Trophoblast cell (in vitro differentiated cells and primary cell): ENCODE measurements around the gene ZFP82.

ENCODE experiments used
- DNase-seq, 2 donors: peaks; one replicate each; pipeline ENCODE4 v3.0.0-alpha.2; 2016
- H2AFZ ChIP-seq: 2 replicates; pipeline ENCODE4 v1.6.1; 2013; ENCODE audit warnings: low read length, moderate library complexity, mild to moderate bottlenecking; ENCODE audit not compliant: insufficient read depth, poor library complexity
- H2AK5ac ChIP-seq: 2 replicates; pipeline ENCODE4 v1.6.1; 2013; ENCODE audit warnings: mild to moderate bottlenecking, low read length
- H2BK120ac ChIP-seq: 2 replicates; pipeline ENCODE4 v1.6.1; 2013; ENCODE audit warnings: low read length, mild to moderate bottlenecking, moderate library complexity; ENCODE audit not compliant: insufficient read depth, poor library complexity
- H2BK12ac ChIP-seq: 2 replicates; pipeline ENCODE4 v1.6.1; 2013; ENCODE audit warnings: mild to moderate bottlenecking, low read length, moderate library complexity
- H2BK5ac ChIP-seq: 2 replicates; pipeline ENCODE4 v1.6.1; 2013; ENCODE audit warnings: low read length, low read depth, moderate library complexity, mild to moderate bottlenecking; ENCODE audit not compliant: poor library complexity
- H3K14ac ChIP-seq: 2 replicates; pipeline ENCODE4 v1.6.1; 2013; ENCODE audit warnings: mild to moderate bottlenecking, low read length
- H3K18ac ChIP-seq: 2 replicates; pipeline ENCODE4 v1.6.1; 2013; ENCODE audit warnings: mild to moderate bottlenecking, low read length
- H3K23ac ChIP-seq: 2 replicates; pipeline ENCODE4 v1.6.1; 2013; ENCODE audit warnings: low read length
- H3K27ac ChIP-seq: 2 replicates; pipeline ENCODE4 v1.5.1; 2013; ENCODE audit warnings: low read depth, mild to moderate bottlenecking, inconsistent platforms, low read length, moderate library complexity
- H3K27me3 ChIP-seq: 2 replicates; pipeline ENCODE4 v1.6.1; 2013; ENCODE audit warnings: inconsistent platforms, mild to moderate bottlenecking, low read length, moderate library complexity; ENCODE audit not compliant: insufficient read depth
- H3K36me3 ChIP-seq, 2 experiments: 1 replicate in 1 of 2; 2 replicates in 1 of 2; pipeline ENCODE4 v1.6.1; 2013; ENCODE audit warnings: low read length in 2 of 2, mild to moderate bottlenecking in 2 of 2, moderate library complexity in 1 of 2; ENCODE audit not compliant: insufficient read depth in 2 of 2, control insufficient read depth in 1 of 2
- H3K4ac ChIP-seq: 2 replicates; pipeline ENCODE4 v1.6.1; 2013; ENCODE audit warnings: low read depth, mild to moderate bottlenecking, low read length, moderate library complexity
- H3K4me1 ChIP-seq, 2 experiments: 1 replicate in 1 of 2; 2 replicates in 1 of 2; pipeline ENCODE4 v1.6.1; 2013; ENCODE audit warnings: low read length in 2 of 2, mild to moderate bottlenecking in 2 of 2, moderate library complexity in 1 of 2; ENCODE audit not compliant: insufficient read depth in 2 of 2, control insufficient read depth in 1 of 2
- H3K4me2 ChIP-seq: 2 replicates; pipeline ENCODE4 v1.6.1; 2013; ENCODE audit warnings: inconsistent platforms, mild to moderate bottlenecking, low read length, moderate library complexity
- H3K4me3 ChIP-seq: 2 replicates; pipeline ENCODE4 v1.5.1; 2013; ENCODE audit warnings: mild to moderate bottlenecking, low read depth, low read length, inconsistent platforms
- H3K79me1 ChIP-seq: one replicate; pipeline ENCODE4 v1.6.1; 2013; ENCODE audit warnings: low read length
- H3K79me2 ChIP-seq: 2 replicates; pipeline ENCODE4 v1.6.1; 2013; ENCODE audit warnings: low read length, mild to moderate bottlenecking; ENCODE audit not compliant: control insufficient read depth, insufficient read depth, poor library complexity
- H3K9ac ChIP-seq: 2 replicates; pipeline ENCODE4 v1.6.1; 2013; ENCODE audit warnings: mild to moderate bottlenecking, low read length
- H3K9me3 ChIP-seq: 2 replicates; pipeline ENCODE4 v1.6.1; 2013; ENCODE audit warnings: low read depth, mild to moderate bottlenecking, control low read depth, inconsistent platforms, low read length; ENCODE audit not compliant: insufficient read depth
- H4K12ac ChIP-seq: 2 replicates; pipeline ENCODE4 v1.6.1; 2013; ENCODE audit warnings: low read depth, mild to moderate bottlenecking, low read length, moderate library complexity
- H4K8ac ChIP-seq: 2 replicates; pipeline ENCODE4 v1.6.1; 2013; ENCODE audit warnings: low read depth, mild to moderate bottlenecking, low read length, moderate library complexity
- H4K91ac ChIP-seq: one replicate; pipeline ENCODE4 v1.6.1; 2013; ENCODE audit warnings: low read depth, mild to moderate bottlenecking, low read length, moderate library complexity
- WGBS: extraction: QIAGEN DNeasy Blood & Tissue Kit; methylation state at CpG from one replicate; pipeline ENCODE4 v1.1.7; 2013; ENCODE audit warnings: missing lambda C conversion rate; ENCODE audit not compliant: insufficient read length, insufficient coverage; ENCODE audit errors: extremely low coverage; 5-methylcytosine and 5-hydroxymethylcytosine counted together

The ZFP82 gene

GRCh38 chr19:36371886-36372285 is 46.6 kb downstream of the ZFP82 start:
- Histone ChIP-seq H3K9me3 (no peaks in the 10 kb centered on the region), H3K27ac (no peak overlapping the region), H4K91ac (no peak overlapping the region), H2BK120ac (no peak overlapping the region), H2AFZ (no peak overlapping the region), H3K14ac (no peak overlapping the region), H3K9ac (no peak overlapping the region), H3K79me2 (no peaks in the 10 kb centered on the region), H3K36me3 (peaks cover 1 to 3% of the 10 kb centered on the region in 2 experiments), H4K12ac (no peak overlapping the region), H3K18ac (no peak overlapping the region), H2AK5ac (no peak overlapping the region), H3K4ac (no peak overlapping the region), H3K4me3 (no peak overlapping the region), H4K8ac (no peak overlapping the region), H3K4me1 (no peaks in the 10 kb centered on the region), H2BK12ac (no peak overlapping the region), H3K4me2 (no peak overlapping the region), H3K79me1 (no peaks in the 10 kb centered on the region), H3K27me3 (no peaks in the 10 kb centered on the region), H2BK5ac (no peak overlapping the region), H3K23ac (no peak overlapping the region)
- no peak for DNase-seq

- H2AFZ ChIP-seq = no peak overlapping the region
- no peak for DNase-seq
- H3K36me3 ChIP-seq = peaks cover 9 to 13% of the 10 kb centered on the region in 2 experiments
- peaks cover 1% of the 10 kb centered on the region for H3K9me3 ChIP-seq
- no peak overlapping the region for H3K4me2 ChIP-seq
- H3K79me1 ChIP-seq = no peaks in the 10 kb centered on the region
- H3K27me3 ChIP-seq = no peaks in the 10 kb centered on the region
- no peak overlapping the region for H3K23ac ChIP-seq
- no peaks in the 10 kb centered on the region for H3K79me2 ChIP-seq
- H4K12ac ChIP-seq = no peak overlapping the region
- WGBS = no CpG with 5 or more reads among the region's 6 CpGs
- H2BK12ac ChIP-seq = no peak overlapping the region
- H3K4me1 ChIP-seq = no peaks in the 10 kb centered on the region
- no peak overlapping the region for H3K14ac ChIP-seq
- H4K91ac ChIP-seq = no peak overlapping the region
- H2BK120ac ChIP-seq = no peak overlapping the region
- no peak overlapping the region for H4K8ac ChIP-seq
- no peak overlapping the region for H2AK5ac ChIP-seq
- no peak overlapping the region for H3K18ac ChIP-seq
- no peak overlapping the region for H3K27ac ChIP-seq
- no peak overlapping the region for H3K4ac ChIP-seq
- no peak overlapping the region for H2BK5ac ChIP-seq
- H3K4me3 ChIP-seq = no peak overlapping the region
- no peak overlapping the region for H3K9ac ChIP-seq
These were observed 54.6 kb downstream of the ZFP82 start for GRCh38 chr19:36363845-36364244.
